GM18870 (cell line): Measurements from ENCODE around the gene C3orf52.
"Not testable (repeated sequence)": the region's sequence is repeated elsewhere in the genome, so short reads cannot be mapped to it uniquely, and the experiment has no call there.

Source experiments
- ATAC-seq: cut with Tn5 transposase; IDR thresholded peaks from one replicate; pipeline ENCODE4 v1.9.1; 2021; ENCODE audit warnings: moderate library complexity; ENCODE audit not compliant: unreplicated experiment

The C3orf52 gene

GRCh38 chr3:112086076-112086854, at the start of gene C3orf52:
Gene C3orf52, plus strand, starts transcription at chr3:112086389. Its CDS starts 19 bp downstream, at chr3:112086408.
- ATAC-seq = peak; percentile 65

DNA sequence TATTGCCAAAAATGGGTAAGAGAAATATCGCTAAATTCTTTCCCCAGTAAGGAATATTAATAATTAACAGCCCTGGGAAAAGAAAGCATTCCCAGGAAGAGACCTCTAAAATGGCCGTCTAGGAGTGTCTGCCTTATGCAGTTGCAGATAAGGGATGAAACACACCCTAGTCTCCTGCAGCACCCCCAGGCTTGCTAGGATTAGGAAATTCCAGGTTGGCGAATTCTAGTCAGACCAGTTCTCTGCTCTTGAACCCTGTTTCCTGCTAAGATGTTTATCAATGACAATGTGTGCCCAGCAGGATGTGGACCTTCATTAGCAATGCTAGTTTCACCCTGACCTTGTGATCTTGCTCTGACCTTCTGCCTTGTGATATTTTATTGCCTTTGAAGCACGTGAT, 49.0 kb upstream of the C3orf52 start:
- not testable (repeated sequence) for ATAC-seq

GRCh38 chr3:112038863-112039262, 47.3 kb upstream of the C3orf52 start:
- ATAC-seq = no peak

DNA sequence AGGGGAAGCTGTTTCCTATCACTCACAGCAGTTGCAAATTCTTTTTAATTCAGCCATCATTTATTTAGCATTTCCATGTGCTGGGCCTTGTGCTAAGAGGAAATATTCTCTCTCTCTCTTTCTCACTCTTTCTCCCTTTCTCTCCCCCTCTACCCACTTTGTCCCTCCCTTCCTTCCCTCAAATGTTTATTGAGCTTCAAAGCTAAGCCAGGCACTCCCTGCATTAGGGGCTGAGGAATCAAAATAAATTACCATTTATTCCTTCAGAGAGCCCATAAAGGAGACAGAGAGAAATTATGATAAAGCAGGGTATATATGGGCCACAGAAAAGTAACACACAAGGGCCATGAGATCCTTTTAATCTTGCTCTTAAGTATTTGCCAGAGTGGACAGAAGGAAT, 44.9 kb upstream of the C3orf52 start:
- ATAC-seq = no peak

DNA sequence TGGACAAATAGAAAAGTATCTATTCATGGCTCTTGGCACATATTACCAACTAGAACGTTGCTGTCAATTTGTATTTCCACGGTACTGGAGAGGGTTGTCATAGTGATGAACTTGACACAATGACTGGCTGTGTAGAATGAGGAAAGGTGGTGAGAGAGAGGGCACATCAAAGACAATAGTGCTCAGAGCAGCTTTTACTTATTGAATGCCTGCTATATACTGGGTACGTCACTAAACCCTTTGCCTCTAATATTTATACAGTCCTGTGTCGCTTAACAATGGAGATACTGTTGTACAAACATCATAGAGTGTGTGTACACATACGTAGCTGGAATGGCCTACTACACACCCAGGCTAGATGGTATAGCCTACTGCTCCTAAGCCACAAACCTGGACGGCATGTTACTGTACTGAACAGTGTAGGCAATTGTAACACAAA, 43.3 kb upstream of the C3orf52 start:
- no peak for ATAC-seq

- peak; percentile 88 for ATAC-seq
These were observed 42.5 kb upstream of the C3orf52 start for GRCh38 chr3:112043621-112044201.

DNA sequence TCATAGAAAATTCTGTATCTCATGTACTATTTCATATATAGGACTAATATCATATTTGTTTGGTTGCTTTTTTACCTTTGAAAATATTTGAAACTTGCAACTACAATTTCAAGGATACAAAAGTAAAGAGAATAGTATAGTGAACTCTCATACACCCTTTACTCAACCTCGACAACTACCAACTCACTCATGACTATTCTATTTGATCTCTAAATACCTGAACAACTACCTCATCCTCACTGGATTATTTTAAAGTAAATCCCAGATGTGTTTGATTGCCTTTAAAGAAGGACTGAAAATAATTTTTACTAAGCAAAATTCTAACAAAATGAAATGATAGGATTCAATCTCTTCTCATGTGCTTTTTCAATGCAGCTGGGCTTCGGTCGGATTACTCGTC, 39.6 kb upstream of the C3orf52 start:
- no peak for ATAC-seq

DNA sequence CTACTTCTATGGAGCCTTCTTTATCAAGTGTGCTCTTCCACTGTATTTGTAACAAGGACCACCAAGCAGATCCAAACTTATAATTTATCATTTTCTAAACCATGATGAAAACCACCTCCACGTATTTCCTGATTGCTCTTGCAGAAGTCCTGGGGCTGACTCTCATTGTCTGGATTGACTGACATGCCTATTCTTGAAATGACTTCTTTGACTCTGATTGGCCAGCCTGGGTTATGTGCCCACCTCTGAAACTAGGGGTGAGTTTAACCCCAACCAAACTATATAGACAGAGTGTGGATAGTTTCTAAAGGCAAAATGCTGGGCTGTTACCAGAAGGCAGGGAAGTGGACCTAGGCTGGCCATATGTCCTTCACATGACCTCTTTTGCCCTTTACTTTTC, 38.9 kb upstream of the C3orf52 start:
- ATAC-seq = no peak

DNA sequence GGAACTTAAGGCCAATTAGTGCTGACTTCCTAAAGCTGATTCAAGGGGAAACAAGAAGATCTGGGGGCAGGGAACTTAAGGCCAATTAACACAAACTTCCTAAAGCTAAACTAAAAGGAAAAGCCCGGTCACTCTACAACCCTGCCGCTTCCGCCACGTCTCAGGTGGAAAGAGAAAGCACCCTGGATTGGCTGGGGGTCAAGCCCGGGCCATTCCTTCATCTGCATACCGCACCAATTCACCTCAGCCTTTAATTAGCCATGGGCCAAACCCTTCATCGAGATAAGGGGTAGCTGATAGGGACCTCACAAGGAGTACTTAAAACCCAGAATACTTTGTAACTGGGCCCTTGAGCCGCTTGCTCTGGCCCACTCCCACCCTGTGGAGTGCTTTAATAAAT, 37.3 kb upstream of the C3orf52 start:
- no peak for ATAC-seq

DNA sequence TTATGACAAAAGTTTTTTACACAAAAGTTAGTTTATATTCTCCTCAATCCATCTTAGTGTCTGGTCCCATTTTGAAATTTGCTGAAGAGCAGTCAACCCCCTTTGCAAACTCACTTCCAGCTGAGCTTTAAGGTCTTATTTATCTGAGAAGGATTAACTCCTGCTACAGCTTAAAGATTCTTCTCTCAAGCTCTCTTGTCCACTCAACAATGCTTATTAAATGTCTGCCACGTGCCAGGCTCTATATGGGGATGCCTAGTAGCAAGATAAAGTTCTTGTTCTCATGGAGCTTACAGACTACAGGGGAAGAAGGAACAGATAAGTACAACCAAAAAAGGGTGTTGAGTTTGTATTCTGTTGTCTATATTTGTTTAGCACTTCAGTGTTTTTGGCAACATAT, 33.0 kb upstream of the C3orf52 start:
- ATAC-seq = no peak

- no peak for ATAC-seq
These were observed 29.7 kb upstream of the C3orf52 start for GRCh38 chr3:112056451-112056929.

DNA sequence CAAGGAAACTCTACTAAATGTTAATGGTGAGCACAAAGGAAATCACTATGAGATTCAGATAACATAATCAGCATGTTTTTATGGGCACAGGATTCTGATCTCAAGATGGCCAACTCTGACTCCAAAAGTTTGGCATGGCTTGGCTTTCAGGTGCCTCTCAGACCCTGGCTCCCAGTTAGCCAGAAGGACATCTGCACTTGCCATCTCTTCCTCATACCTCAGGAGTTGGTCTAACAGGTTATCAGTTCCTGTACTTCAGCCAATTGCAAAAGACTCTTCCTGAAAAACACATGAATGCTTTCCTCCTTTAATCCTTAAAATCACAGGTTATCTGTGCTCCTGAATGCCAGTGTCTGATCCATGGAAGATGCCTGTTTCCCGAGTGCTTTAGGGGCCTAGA, 26.7 kb upstream of the C3orf52 start:
- no peak for ATAC-seq

- no peak for ATAC-seq
These were observed 25.0 kb upstream of the C3orf52 start for GRCh38 chr3:112061152-112061551.

DNA sequence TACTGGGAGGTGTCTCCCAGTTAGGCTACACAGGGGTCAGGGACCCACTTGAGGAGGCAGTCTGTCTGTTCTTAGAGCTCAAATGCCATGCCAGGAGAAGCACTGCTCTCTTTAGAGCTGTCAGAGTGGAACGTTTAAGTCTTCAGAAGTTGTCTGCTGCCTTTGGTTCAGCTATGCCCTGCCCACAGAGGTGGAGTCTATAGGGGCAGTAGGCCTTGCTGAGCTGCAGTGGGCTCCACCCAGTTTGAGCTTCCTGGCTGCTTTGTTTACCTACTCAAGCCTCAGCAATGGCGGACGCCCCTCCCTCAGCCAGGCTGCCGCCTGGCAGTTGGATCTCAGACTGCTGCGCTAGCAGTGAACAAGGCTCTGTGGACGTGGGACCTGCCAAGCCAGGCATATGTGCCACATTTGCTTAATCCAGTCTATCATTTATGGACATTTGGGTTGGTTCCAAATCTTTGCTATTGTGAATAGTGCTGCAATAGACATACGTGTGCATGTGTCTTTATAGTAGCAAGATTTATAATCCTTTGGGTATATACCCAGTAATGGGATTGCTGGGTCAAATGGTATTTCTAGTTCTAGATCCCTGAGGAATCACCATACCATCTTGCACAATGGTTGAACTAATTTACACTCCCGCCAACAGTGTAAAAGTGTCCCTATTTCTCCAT, 13.7 kb upstream of the C3orf52 start:
- not testable (repeated sequence) for ATAC-seq

DNA sequence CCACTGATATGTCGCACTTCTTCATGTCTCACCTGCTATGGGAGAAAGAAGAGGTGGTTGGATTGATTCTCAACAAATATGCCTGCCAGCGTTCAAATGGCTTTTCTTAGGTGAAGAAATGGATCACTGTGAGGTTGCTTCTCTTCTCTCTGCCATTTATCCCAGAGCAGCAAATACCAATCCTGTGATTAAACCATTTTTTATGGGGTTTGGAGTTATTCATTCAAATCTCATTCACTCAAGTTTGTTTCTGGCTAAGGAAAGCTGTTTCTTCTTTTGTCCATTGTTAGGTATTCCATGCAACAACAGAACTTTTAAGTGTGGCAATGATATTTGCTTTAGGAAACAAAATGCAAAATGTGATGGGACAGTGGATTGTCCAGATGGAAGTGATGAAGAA, 12.2 kb upstream of the C3orf52 start:
- ATAC-seq = no peak

DNA sequence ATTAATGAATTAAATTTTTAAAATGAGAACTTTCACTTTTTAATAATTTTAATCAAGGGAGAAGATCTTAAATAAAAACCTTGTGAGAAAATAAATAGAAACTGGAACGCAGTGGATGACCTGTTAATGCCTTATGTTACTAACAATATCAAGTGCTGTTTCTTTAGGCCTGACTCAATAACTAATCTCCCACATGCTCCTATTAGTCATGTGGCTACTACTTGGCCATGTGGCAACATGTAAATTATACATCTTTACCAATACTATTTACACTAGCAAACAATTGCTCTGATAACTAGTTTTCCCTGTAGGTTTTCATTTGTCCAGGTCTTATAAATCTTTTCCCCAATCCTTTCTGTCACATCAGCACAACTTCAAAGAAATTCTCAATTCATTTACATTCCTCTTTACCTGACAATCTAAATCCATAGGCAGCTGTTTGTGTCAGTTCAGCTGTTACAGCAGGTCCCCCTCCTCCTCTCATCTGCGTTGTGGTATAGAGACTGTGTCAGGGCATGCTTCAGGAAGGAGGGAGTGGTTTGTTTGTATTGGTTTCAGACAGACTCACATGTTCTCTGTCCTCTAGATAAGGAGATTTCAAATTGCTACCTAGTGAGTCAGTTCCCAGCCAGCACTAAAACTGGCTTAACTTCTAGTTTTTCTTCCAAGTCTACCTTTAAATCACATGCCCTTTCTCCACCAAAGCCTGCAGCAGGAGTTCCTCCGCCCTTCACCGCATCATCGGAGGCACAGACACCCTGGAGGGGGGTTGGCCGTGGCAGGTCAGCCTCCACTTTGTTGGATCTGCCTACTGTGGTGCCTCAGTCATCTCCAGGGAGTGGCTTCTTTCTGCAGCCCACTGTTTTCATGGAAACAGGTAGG, 11.3 kb upstream of the C3orf52 start:
- ATAC-seq = peak; percentile 91

DNA sequence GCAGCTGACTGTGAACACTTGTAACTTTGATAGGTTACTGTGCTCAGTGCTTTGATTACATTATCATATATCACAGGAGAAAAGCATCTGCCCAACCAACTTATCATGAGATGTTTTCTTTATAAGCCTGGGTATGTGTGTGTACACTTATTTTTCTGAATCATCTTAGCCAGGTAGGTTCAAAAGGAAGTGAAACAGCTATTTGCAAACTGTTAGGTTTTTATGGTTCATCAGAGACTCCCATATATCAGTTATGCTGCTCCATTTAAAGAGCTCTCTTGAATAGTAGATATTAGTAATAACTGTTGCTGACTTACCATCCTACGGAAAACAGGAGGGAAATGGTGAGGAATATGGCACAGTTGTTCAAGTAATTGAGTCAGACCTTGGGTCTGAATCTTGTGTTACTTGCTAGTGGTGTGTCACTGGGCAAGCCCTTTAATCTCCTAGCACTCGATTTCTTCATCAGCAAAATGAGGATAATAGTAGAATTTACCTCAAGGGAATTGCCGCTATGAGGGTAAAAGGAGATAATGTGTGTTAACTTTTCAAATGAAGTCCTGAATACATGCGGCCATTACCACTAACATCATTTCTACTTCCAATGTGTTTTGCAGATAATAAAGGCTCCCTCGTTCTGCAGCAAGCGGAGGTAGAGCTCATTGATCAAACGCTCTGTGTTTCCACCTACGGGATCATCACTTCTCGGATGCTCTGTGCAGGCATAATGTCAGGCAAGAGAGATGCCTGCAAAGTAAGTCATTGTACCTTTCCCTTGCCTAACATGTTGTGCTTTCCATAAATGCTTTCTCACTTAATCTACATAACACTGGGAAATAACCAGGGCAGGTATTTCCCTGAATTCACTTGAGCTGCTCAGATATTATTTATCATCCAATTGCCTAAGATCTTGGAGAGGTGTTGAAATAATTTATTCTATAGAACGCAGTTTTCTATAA, 7.8 kb upstream of the C3orf52 start:
- ATAC-seq = no peak

DNA sequence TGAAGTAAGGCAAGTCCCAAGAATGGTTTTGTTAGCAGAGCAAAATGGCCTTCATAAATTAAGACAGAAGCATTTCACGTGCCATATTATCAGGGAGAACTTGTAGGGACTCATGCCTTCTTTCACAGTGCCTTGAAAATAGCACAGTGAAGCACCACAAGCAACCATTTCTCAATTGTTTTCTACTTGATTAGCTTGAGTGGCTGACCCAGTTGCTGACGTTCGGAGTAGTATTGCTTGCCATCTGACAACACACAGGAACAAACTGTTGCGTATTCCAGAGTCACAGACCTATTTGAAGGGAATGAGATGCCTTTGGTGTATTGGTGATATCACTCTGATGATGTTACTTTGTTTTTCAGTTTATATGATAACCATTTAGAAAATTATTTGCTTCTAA, 3.0 kb upstream of the C3orf52 start:
- no peak for ATAC-seq

- no peak for ATAC-seq
These were observed 1.0 kb upstream of the C3orf52 start for GRCh38 chr3:112084980-112085705.
